Coronary artery (tissue), 2 donors: ENCODE data around the gene PDZD7.

Experiments
- DNase-seq: peaks from one replicate; pipeline ENCODE4 v3.0.0-alpha.2; 2017; ENCODE audit warnings: low spot score
- H3K27ac ChIP-seq, 2 donors: fragments of 200-600 bp; sonication (generic); one replicate each; pipeline ENCODE4 v1.5.1; 2016 to 2019
- H3K4me3 ChIP-seq: fragments of 200-600 bp; sonication (generic); 2 replicates; pipeline ENCODE4 v1.5.1; 2016; ENCODE audit warnings: mild to moderate bottlenecking, moderate library complexity
- CTCF ChIP-seq: fragments of 200-600 bp; sonication (generic); IDR thresholded peaks from one replicate; pipeline ENCODE4 v1.5.1; 2019; ENCODE audit warnings: antibody characterized with exemption

The PDZD7 gene

GRCh38 chr10:101022967-101023705 lies 7.8 kb downstream of the PDZD7 start:
- DNase-seq = no peak

GRCh38 chr10:101021692-101022251 lies 9.2 kb downstream of the PDZD7 start:
- no peak overlapping the region for H3K4me3 ChIP-seq
- DNase-seq = no peak
- no peak for TF ChIP-seq CTCF

More at GRCh38 chr10:101022967-101023705, 7.8 kb downstream of the PDZD7 start:
- TF ChIP-seq CTCF = no peak
- no peak overlapping the region for H3K4me3 ChIP-seq
- no peak overlapping the region for H3K27ac ChIP-seq

GRCh38 chr10:101021239-101021638 lies 9.7 kb downstream of the PDZD7 start:
- Histone ChIP-seq H3K27ac (no peak overlapping the region), H3K4me3 (no peak overlapping the region)
- no peak for TF ChIP-seq CTCF
- DNase-seq = no peak

More at GRCh38 chr10:101021692-101022251, 9.2 kb downstream of the PDZD7 start:
- no peak overlapping the region for H3K27ac ChIP-seq

- TF ChIP-seq CTCF = no peak
- H3K27ac ChIP-seq = no peak overlapping the region
- H3K4me3 ChIP-seq = no peak overlapping the region
- no peak for DNase-seq
These were observed 10.4 kb downstream of the PDZD7 start for GRCh38 chr10:101020427-101021075.

GRCh38 chr10:101019440-101019703 lies 11.6 kb downstream of the PDZD7 start:
- no peak overlapping the region for H3K27ac ChIP-seq
- no peak for TF ChIP-seq CTCF
- no peak for DNase-seq
- H3K4me3 ChIP-seq = no peak overlapping the region

- peak; percentile 55 for TF ChIP-seq CTCF
- DNase-seq = no peak
- no peak overlapping the region for H3K27ac ChIP-seq
- peak overlapping the region; percentile 21 for H3K4me3 ChIP-seq
These were observed 12.1 kb downstream of the PDZD7 start for GRCh38 chr10:101018600-101019439.
